ENCODE data around the gene MELTF.

The MELTF gene

DNA sequence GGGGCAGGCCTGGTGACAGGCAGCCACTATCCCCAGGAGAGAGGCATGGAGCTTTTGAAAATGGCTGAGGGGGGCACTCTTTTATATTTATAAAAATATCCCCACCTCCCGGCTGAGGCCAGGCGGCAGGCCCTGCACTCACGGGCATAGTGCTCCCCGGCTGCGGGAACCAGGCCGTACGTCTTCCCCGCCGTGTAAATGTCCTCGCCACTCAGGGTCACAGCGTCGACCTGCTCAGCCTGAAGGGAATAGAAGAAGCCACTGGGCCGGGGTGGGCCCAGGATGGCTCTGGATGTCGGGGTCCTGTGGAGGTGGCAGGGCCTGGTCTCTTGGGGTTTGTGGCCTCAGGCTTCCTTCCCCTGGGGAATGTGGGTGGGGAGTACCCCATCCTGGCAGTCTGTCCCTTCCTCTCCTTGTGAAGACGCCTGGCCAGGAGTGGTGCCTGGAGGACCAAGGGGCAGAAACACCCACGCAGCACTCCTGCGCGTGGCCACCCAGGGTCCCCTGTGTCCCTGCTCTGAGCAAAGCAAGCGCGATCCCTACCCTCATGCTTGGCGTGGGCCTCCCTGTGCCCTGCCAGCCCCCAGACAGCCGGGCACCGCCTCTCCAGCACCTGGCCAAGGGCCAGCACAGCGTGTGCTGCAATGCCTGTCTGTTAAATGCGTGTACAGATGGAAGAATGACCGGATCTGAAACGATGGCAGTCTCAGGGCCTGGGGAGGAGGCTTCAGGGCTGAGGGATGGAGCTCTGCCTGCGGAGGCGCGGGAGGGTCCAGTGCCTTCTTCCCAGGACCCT lies 18.9 kb downstream of the MELTF start:
- no peak for DNase-seq (ENCODE audit: low read depth, low spot score)

DNA sequence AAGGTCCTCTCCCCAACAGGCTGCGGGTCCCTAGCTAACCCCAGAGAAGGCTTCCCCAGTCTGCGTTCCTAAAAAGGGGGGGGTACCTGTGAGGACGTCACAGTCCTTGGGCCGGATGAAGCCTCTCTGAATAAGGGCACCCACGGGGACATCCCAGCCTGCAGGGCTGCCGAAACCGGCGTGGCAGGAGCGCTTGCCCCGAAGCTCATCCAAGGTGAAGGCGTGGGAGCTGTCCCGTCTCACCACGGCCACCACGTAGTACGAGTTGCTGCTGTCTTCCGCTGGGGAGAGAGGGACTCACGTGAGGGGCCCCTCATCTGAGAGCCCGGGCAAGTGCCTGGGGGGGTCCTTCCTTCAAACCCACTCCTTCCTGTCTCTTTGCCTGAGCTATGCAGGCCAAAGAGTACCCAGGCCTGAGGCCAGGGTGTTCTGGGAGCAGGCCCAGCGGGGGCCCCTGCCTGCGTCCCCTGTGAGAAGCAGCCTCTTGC lies 20.0 kb downstream of the MELTF start:
- no peak for DNase-seq (ENCODE audit: low read depth, low spot score)

DNA sequence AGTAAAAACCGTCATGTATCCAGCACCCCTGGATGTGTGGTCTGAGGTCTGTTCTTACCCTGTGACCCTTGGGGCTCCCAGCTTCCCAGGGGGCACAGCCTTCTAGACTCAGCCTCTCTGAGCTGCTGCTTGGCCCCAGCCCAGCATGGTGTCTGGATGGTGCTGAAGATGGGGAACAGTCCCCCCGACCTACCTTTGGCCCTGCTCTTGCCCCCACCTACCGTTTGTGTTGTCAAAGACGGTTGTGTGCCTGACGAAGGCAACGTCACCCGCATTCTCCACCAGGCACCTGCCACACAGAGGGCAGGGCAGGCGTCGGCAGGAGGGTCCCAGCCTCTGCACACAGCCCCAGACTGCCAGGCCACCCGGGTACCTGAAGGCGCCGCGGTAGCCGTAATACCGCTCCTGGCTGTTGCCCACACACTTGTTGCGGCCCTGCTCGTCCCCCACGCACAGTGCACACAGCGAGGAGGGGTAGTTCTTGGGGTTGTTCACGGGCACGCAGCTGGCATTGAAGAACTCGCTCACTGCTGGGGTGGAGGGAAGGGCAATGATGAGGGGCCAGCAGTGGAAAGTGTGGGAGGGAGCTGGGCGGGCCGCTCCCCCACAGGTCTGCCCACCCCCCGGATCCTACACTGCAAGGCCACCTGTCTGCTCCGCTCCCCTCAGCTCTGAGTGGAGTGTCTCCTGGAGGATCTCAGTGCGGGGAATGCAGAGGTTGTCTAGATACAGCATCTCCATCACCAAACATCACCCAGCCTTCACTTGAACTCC lies 21.0 kb downstream of the MELTF start:
- DNase-seq (ENCODE audit: low read depth, low spot score) = no peak

DNA sequence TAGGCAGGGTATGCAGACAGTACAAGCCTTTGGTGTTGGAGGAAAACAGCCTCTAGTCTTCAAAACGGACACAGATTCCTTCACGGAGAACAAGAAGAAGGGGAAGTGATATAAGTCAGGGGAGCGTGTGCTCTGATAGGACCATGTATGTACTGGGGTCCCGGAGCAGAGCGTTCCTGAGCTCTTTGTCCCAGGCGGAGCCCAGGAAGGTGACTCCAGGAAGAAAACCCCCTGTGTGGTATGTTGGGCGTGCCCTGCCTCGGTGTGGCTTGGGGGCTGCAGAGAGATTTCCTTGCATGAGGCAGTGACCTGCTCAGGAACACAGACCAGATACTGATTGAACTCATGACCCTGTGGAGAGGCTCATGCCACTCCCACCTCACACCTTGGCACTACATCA lies 21.7 kb downstream of the MELTF start:
- no peak for DNase-seq (ENCODE audit: low read depth, low spot score)

DNA sequence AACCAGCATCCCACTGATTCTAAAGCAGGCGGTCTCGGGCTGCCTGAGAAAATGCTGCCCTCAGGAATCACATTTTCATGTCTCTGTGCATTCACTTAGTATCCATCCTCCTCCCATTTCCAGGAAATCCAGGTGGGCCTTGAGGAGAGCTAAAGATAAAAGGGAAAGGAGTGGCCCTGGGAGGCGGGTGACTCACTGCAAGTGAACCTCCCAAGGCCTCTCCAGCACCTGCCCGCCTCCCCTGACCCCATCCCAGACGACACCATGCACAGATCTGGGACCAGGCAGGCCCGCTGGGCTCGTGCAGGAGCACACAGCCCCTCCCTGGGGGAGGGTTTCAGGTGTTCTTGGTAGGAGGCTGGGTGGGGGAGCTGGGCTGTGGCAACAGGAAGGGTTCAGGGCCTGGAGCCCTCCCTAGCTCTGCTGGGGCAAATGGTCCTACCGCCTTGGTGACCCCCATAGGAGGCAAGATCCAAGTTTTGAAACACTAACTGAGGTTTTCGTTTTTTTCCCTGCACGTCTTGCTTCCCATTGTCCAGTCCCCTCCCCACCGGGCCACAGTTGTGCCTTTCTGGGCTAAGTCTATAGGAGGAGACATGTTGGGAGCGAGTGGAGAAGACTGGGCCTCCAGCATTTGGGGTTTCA lies 22.2 kb downstream of the MELTF start:
- no peak for DNase-seq (ENCODE audit: low read depth, low spot score)

DNA sequence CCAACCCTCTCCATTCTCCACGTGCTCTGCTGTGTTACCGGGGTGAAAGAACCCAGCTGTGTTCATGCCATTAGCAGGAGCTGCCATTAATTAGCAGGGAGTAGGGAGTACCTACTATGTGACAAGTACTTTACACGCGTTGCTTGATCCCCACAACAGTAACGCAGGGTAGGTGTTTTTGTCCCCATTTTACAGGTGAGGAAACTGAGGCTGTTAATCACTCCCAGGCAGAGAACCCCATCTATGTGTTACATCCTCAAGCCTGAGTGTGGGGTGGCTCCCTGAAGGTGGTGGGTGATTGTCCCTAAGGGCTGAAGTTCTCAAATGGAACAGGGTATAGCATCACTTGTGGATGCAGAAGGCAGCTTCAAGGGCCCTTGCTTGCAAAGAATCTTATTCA lies 22.8 kb downstream of the MELTF start:
- no peak for DNase-seq (ENCODE audit: low read depth, low spot score)

DNA sequence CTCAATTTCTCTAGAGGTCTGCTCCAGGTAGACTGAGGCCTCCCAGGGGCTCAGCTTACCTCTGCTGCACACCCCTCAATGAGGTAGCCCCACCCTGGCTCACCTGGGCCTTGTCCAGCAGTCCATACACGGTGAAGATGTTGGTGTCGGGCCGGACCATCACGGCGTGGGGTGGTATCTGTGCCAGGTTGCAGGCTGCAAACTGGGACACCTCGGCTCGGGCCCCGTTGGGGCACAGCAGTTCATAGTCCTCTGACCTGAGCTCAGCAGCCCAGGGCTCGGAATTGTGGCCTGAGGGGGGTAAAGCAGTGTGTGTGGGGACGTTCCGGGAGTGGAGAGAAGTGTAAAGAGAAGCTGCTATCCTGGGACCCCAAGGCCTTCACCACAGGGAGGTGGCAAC lies 23.2 kb downstream of the MELTF start:
- DNase-seq (ENCODE audit: low read depth, low spot score) = no peak

DNA sequence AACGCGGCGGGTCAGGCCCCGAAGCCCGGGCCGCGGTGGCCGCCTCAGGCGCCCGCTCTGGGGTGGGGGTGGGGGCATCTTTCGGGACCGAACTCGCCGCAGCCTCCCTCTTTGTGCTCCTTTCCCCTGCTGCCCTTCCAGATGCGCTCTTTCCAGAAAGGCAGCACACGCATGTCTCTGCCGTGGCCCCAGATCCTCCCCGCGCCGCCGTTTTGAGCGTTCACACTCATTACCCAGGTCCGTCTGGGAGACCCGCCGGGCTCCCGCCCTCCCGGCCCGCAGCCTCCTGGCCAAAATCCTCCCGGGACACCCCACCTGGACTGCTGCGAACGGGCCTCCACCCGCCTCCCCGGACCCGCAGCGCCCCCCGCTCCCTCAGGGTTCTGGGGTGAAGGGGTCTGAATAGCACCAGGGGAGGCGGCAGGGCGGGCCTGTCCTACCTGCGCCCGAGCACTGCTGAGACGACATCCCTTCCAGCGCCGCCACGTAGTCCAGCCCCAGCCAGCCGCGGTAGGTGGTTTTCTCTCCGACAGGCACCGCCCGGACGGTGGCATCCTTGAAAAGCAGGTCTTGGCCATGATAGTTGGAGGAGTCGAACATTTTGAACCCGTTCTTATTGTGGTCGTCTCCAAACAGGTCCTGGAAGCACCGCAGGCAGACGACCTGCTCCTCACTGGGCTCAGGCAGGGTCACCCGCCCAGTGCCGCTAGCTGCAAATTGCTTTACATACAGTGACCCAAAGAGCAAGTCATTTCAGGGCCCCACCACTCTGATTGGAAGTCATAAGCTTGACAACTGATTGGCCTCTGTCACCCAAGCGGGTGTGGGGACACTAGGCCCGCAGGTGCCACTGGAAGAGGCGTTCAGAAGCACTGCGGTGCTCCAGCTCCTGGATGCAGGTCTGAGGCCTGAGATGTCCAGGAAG lies 25.9 kb downstream of the MELTF start:
- no peak for DNase-seq (ENCODE audit: low read depth, low spot score)

DNA sequence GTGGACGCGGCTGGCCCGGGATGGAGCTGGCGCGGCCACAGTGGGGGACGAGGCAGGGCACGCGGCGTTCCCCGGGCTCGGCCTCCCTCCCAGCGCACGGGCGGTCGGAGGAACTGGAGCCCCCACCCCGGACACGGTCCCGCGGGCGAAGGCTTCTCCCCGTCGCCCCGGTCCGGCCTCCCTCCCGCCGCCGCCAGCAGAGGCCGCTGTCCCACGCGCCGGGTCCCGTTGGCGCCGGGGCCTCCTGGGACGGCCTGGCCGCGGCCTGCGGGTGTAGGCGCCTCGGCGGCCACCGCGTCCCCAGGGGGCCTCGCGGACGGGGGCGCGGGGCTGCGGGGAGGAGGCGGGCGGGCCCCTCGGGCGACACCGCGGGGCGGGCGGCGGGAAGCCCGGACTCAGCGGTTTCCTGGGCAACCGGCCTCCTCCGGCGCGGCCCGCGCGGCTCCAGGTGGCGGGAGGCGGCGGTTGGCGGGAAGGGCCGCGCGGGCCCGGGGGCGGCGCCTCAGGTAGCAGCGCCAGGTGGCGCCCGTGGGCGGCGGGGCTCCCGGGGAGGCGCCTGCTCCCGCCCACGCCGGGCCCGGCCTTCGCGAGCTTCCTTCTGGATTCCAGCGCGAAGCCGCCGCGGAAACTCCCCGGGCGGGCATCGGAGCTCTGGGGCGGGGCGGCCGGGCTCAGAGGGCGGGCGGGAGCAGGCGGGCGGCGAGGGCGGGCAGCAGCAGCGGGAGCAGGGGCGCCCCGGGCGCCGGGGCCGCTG lies 26.7 kb downstream of the MELTF start:
- DNase-seq (ENCODE audit: low read depth, low spot score) = peak; percentile 55

DNA sequence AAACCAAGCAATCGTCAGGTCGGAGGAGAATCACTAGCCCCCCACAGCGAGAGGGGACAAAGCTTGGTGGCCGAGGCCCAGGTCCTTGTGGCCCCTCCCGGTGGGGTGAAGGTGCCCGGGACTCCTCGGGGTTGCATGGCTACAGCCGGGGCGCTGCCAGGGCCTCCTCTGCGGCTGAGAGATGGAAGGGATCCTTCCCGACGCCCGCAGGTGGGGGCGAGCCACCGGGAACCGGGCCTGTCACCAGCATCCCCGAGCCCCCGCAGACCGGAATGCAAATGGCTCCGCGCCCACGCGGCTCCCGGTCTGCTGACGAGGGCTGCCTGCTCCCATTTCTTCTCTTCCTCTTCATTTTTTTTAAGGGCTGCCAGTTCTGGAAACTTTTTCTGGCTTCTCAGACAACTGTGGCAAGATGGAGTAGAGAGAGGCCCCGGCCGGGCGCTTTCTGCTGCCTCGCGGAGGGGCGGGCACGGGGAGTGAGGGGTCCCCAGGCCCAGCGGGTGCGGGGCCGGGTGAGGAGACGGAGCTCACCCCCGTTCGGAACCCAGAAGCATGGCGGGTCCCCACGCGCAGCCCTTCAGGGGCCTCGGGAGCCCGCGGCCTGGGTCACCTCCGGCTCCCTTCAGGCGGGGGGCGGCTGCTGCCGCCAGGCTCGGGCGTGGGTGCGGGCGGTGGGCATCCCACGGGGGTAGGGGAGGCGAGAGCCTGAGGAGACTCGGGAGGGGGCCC lies 27.5 kb downstream of the MELTF start:
- no peak for DNase-seq (ENCODE audit: low read depth, low spot score)

DNA sequence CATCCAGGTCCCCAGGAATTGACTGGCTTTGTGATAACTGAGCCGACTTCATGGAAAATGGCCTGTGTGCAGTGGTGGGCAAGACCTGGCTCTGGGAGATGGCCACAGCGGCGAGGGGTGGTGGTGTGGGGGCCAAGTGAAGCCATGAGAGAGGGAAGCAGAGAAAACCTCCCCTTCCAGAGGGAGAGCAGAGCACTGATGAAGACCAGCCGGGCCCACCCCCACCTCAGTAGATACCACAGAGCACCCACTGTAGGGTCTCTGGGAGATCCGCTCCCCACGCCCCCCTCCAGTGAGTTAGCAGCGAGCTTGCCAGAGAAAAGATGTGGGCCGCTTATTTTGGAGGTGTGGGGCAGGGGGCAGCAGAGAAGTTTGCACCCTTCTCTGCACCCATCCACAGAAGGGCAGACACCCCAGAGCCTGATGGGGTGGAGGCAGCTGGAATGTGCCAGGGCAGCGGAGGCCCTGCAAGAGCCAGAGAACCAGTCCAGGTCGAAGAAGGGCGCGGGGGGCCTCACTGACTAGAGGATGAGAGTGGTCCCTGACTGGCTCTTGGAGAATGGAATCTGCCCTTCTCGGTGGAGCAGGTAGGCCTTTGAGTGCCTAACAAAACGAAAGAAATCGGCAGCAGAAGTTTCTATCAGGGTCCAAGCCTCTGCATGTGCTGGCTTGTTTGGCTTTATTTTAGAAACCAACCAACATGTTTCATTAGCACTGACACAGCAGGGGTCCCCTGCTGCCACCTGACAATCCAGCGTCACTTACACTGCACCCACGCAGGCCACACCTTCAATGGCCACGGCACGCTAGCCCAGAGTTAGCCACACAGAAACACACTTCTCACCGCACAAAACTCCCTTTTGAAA lies 28.3 kb downstream of the MELTF start:
- no peak for DNase-seq (ENCODE audit: low read depth, low spot score)

DNA sequence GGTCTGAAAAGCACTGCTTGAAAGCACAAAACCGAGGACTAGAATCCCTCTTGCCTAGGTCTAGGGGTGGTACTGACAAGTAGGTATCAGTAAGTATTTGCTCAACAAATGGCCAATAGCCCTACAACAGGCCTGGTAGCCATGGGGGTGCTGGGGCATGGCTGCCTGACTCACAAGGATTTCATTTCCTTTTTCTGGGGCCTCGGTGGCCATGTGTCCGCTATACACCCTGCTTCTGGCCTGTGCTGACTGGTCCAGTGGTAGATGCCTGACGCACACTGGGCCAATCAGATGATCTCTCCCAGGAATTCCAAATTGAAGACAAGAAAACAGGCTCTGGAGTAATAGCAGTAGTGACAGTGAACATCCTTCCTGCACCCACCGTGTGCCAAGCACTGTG lies 29.4 kb downstream of the MELTF start:
- DNase-seq (ENCODE audit: low read depth, low spot score) = no peak

DNA sequence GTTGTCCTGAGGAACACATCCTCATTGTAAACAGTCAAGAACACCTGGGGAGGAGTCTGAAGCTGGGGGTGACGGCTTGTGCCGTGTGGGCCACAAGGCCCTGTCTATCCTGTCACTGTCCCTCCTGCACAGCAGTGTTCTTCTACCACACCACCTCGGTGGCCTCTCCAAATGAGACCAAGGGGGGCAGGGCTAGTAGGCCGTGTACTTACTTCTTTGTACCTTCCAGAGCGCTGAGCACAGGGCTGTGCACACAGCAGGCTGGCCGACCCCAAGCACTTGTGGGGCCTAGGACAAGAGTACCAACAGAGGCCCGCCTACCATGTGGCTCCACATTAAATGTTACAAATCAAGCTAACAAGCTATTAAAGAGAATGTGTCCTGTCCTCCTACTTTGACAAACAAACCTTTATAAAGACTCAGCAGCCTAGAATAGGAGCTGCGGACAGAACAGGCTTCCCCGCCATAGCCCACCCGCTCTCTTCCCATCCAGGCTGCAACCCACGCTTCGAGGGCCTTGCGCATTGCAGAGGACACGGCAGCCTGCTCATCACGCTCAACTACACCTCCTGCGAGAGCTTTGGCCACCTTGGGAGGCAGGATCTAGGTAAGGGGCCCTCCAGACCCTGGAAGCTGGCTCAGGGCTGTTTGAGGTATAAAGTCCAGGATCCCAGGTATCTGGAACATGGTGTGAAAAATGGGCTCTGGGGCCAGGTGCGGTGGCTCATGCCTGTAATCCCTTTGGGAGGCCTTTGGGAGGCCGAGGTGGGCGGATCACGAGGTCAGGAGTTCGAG lies 30.5 kb downstream of the MELTF start:
- no peak for DNase-seq (ENCODE audit: low read depth, low spot score)

DNA sequence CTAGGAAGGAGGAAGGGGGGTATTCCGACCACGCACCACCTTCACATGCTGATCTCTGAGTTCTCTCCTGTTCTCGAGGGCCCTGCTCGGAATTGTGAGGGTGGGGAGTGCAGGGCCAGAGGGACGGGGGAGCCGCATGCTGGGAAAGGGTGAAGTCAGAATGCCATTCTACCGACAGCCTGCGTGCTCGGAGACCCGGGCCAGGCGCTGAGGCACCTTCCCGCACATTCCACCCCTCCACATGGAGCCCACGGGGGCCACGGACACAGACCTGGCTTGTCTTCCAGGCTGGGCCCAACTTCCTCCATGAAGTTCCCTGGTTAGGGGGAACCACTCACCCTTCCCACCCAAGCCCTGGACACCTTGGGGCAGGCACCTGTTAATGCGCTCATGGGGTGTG lies 32.3 kb downstream of the MELTF start:
- no peak for DNase-seq (ENCODE audit: low read depth, low spot score)

DNA sequence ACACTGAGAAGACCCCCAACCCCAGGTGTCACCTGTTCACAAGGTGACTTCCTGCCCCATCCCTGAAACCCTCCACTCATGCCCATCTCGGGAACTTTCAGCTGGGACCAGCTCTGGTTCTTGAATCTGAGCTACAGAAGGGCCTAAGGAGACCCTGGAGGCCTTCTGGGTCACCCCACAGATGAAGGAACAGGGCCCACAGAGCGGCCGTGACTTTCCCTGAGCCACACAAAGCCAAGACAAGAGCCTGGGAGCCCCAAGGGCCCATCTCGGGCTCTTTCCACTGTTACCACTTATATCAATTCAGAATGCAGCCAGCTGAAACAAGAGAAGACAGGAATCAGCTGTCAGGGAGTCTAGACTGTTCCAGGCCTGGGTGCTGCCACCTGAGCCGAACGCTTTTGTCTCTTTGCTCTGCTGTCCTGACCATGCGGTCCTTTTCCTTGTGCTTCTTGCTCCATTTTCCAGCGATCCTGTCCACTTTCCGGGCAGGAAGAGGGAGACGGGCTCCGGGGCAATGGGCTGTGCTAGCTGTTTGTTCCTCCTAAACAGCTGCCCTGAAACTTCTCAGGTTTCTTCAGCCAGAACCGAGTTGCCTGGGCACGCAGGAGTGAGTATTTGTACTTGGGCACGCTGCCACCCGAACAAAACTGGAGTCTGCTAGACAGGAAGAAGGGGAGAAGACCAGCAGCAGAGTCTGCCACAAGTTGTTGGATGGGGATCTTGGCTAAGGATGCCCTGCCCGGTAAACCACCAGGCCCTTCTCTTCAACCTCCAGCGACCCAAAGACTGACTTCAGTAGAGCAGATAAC lies 33.0 kb downstream of the MELTF start:
- no peak for DNase-seq (ENCODE audit: low read depth, low spot score)

DNA sequence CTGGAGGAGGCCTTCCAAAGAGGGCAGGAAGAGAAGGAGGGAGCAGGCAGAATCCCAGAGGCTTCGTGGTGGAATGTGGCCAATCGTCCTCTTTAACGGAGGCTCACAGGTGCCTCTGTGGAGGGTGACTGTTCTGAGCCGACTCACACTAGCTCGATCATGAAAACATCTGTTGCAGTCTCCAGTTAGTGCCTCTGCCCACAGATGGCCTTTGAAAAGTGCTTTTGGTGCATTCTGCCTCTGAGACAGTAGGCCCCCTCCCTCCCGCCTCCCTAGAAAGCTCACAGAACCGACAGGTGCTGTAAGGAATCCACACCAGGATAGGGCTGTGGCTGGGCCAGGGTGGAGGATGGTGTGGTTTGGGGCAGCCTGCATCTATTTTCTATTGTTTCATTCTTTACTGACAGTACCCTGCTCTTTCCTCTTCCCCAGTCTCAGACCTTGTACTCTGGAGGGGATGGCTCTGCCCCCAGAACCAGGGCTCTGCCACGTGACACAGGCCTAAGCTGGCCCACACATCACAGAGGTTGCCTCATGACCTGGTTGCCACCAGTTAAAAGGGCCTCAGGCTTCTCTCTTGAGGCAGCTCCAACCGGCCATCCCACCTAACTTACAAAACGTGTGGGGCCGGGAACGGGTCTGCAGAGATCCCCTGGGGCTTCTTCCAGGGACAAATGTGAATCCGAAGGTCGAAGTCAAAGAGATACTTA lies 33.8 kb downstream of the MELTF start:
- DNase-seq (ENCODE audit: low read depth, low spot score) = no peak

DNA sequence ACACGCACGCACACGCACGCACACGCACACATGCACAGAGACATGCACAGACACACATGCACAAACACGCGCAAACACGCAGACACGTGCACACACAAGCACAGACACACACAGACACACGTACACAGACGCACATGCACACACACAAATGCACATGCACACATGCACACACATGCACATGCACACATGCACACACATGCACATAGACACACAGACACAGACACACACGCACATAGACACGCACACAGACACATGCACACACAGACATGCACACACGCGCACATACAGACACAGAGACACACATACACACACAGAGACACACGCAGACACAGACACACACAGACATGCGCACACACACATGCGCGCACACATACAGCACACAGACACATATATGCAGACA lies 34.6 kb downstream of the MELTF start:
- DNase-seq (ENCODE audit: low read depth, low spot score) = no peak
